KOPT-K1 (cell line): ENCODE results near the gene EMC7.
"Not testable (repeated sequence)": the region's sequence is repeated elsewhere in the genome, so short reads cannot be mapped to it uniquely, and the experiment has no call there.

Source experiments
- H3K27ac ChIP-seq: fragments of 200-600 bp; sonication (generic); 2 replicates; pipeline ENCODE4 v1.5.1; 2016; ENCODE audit warnings: antibody characterized with exemption, mild to moderate bottlenecking, low read depth, low read length; ENCODE audit not compliant: poor library complexity, severe bottlenecking
- H3K36me3 ChIP-seq: fragments of 200-600 bp; sonication (generic); 2 replicates; pipeline ENCODE4 v1.5.1; 2017; ENCODE audit warnings: antibody characterized with exemption, mild to moderate bottlenecking, low read length, moderate library complexity; ENCODE audit not compliant: insufficient read depth
- H3K9me3 ChIP-seq: fragments of 200-600 bp; sonication (generic); 2 replicates; pipeline ENCODE4 v1.5.1; 2017; ENCODE audit warnings: antibody characterized with exemption, low read length, mild to moderate bottlenecking; ENCODE audit not compliant: insufficient read depth, poor library complexity, severe bottlenecking

EMC7 gene

DNA sequence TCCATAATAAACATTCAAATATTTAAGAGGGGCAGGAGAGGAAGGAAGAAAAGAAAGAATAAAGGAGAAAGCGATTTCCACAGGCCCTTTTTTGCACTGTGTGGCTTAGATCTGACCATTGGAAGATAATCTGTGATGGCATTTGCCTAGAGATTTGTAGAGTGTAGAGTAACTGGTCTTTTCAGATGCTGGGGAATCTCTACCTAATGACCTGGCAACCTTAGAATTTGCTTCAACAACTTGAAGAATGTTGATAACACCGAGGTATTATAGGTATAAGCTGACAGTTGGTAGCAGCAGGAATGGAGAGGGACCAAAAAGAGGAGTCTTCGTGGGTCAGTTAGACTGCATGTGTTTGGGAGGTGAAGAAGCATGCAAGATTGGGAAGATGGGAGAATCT, 41.7 kb downstream of the EMC7 start:
- Histone ChIP-seq H3K9me3 (no peaks in the 10 kb centered on the region), H3K27ac (no peak overlapping the region), H3K36me3 (no peaks in the 10 kb centered on the region)

DNA sequence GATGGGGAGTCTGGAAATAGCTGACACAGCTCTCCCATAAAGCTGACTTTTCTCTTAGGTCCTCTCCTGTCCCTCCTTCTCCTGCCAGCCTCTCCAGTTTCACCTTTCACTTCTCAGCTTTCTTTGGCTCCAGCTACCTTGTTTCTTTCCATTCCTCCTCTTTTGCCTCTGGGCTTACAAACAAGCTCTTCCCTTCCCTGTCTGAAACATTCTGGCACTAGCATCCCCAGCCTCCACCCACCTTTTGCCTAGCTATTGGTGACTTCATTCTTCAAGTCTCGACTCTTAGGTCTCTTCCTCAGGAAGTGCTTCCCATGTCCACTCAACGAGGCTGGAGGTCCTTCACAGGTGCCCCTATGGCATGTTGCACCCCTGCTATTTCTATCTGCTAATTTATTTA, 42.2 kb downstream of the EMC7 start:
- Histone ChIP-seq H3K27ac (no peak overlapping the region), H3K36me3 (no peaks in the 10 kb centered on the region)

DNA sequence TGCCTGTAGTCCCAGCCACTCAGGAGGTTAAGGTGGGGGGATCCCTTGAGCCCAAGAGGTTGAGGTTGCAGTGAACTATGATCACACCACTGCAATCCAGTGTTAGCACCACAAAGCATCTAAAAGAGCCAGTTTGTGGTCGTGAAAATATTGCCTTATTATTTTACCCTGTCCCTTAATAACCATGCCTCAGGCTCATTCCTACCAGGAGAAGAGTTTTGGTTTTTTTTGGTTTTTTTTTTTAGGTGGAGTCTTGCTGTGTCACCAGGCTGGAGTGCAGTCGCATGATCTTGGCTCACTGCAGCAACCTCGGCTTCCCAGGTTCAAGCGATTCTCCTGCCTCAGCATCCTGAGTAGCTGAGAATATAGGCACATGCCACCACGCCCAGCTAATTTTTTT, 44.8 kb downstream of the EMC7 start:
- Histone ChIP-seq H3K27ac (no peak overlapping the region), H3K36me3 (no peaks in the 10 kb centered on the region), H3K9me3 (no peaks in the 10 kb centered on the region)

More for the DNA sequence above, 42.2 kb downstream of the EMC7 start:
- no peaks in the 10 kb centered on the region for H3K9me3 ChIP-seq

DNA sequence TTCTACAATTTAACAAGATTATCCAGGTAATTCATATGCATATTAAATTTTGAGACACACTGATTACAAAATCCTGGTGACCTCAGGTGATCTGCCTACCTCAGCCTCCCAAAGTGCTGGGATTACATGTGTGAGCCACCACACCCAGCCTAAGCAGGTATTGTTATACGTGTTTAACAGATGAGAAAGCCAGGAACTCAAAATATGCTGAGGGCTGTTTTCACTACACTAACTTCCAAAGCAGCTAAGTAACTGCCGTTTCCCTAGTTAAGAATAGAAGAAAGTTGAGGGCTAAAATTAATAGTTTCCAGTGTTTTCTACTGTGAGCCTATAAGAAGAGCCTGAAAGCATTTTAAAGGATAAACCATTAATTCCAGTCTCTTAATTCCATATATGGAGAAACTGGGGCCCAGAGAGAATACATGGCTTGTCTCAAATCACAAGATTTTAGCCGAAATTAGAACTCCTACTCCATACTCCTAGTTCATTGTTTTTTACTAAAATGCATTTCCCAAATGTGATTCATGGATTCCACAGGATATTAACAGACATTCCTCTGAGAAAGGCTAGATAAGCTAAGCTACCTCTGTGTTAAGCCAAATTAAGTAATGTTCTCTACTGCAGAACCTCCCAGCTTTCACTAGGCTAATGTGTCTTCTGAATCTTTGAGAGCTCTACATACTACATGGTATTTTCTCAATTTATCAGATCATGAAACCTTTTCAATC, 45.6 kb downstream of the EMC7 start:
- no peak overlapping the region for H3K27ac ChIP-seq
- H3K9me3 ChIP-seq = peaks cover 7% of the 10 kb centered on the region
- no peaks in the 10 kb centered on the region for H3K36me3 ChIP-seq

DNA sequence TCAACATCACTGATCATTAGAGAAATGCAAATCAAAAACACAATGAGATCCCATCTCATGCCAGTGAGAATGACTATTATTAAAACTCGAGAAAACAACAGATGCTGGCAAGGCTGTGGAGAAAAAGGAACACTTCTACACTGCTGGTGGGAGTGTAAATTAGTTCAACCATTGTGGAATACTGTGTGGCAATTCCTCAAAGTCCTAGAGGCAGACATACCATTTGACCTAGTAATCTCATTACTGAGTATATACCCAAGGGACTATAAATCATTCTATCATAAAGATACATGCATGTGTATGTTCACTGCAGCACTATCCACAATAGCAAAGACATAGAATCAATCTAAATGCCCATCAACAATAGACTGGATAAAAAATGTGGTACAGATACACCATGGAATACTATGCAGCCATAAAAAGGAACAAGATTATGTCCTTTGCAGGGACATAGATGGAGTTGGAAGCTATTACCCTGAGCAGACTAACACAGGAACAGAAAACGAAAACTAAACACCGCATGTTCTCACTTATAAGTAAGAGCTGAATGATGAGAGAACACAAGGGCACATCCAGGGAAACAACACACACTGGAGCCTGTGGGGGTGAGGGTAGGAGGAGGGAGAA, 47.5 kb downstream of the EMC7 start:
- Histone ChIP-seq H3K36me3 (no peaks in the 10 kb centered on the region), H3K27ac (no peak overlapping the region), H3K9me3 (peaks cover 18% of the 10 kb centered on the region)

DNA sequence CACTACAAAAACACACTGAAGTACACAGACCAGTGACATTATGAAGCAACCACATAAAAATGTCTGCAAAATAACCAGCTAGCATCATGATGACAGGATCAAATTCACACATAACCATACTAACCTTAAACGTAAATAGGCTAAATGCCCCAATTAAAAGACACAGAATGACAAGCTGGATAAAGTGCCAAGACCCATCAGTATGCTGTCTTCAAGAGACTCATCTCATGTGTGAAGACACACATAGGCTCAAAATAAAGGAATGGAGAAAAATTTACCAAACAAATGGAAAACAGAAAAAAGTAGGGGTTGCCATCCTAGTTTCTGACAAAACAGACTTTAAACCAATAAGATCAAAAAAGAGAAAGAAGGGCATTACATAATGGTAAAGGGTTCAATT, 51.3 kb downstream of the EMC7 start:
- H3K36me3 ChIP-seq, H3K27ac ChIP-seq: not testable (repeated sequence)
- H3K9me3 ChIP-seq = peaks cover 18% of the 10 kb centered on the region

DNA sequence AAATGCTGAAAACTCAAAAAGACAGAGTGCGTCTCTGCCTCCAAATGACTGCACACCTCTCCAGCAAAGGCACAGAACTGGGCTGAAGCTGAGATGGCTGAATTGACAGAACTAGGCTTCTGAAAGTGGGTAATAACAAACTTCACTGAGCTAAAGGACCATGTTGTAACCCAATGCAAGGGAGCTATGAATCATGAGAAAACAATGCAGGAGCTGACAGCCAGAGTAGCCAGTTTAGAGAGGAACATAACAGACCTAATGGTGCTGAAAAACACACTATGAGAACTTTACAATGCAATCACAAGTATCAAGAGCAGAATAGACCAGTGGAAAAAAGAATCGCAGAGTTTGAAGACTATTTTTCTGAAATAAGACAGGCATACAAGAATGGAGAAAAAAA, 52.5 kb downstream of the EMC7 start:
- Histone ChIP-seq H3K36me3 (no peaks in the 10 kb centered on the region), H3K27ac (no peak overlapping the region), H3K9me3 (peaks cover 18% of the 10 kb centered on the region)

DNA sequence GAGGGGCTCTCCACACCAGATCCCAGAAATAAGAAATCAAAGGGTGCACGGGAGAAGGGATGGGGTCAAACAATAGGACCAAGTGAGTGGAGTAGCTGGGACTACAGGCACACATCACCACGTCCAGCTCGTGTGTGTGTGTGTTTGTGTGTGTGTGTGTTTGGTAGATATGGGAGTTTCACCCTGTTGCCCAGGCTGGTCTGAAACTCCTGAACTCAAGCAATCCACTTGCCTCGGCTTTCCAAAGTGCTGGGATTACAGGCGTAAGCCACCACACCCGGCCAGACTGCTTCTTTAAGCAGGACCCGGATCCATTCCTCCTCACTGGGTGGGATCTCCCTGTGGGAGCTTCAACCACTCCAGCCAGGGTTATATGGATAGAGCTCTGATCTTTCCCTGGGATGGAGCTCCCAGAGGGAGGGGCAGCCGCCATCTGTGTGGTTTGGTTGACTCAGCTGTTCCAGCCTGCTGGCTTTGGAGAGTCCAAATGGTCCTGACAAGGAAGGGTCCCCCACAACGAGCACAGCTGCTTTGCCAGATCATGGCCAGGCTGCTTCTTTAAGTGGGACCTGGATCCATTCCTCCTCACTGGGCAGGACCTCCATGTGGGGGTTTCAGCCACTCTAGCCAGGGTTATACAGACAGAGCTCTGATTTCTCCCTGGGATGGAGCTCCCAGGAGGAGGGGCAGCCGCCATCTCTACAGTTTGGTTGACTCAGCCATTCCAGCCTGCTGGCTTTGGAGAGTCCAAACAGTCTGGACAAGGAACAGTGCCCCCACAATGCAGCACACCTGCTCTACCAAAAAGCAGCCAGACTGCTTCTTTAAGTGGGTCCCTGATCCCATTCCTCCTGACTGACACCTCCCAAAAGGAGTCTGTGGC, 53.5 kb downstream of the EMC7 start:
- Histone ChIP-seq H3K9me3 (peaks cover 18% of the 10 kb centered on the region), H3K27ac (no peak overlapping the region), H3K36me3 (no peaks in the 10 kb centered on the region)

DNA sequence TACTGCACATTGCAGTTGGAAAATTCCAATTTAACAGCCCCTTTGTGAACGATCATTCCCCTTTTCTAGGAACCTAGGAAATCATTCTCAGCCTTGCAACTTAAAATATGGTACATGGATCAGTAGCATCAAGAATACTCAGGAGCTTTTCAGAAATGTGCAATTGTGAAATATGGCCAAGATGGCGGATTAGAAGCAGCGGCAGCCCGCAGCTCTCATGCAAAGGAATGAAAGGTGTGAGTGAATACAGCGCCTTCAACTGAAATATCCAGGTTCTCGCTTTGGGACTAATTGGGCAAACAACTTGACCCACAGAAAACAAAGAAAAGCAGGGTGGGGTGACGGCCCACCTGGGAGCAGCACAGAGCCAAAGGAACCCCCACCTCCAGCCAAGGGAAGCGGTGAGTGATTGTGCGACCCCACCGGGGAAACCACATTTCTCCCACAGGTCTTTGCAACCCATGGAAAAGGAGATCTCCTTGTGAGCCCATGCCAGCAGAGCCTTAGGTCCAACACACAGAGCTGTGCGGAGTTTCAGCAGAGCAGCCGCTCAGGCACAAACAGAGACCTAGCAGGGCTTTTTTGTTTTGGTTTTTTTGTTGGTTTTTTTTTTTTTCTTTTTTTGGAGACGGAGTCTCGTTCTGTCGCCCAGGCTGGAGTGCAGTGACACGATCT, 55.1 kb downstream of the EMC7 start:
- H3K36me3 ChIP-seq = no peaks in the 10 kb centered on the region
- H3K27ac ChIP-seq = no peak overlapping the region
- H3K9me3 ChIP-seq = peaks cover 16% of the 10 kb centered on the region

DNA sequence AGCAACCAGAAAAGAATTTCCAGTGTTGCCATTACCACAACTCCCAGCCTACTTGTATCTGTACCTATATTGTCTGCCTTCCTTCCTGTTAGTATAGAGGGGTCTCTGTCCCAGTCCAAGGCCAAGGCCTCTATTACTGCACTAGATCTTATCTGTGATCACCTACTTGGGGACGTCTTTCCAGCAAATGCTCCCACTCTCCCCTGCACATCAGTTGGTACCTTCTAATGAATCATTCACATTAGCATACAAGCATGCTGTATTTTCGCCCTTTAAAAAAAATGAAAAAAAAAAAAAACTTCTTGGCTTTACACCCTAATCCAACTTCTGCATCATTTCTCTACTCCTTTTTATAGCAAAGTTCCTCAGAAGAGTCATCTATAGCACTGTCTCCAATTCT, 57.8 kb downstream of the EMC7 start:
- Histone ChIP-seq H3K27ac (no peak overlapping the region), H3K9me3 (no peaks in the 10 kb centered on the region), H3K36me3 (no peaks in the 10 kb centered on the region)

DNA sequence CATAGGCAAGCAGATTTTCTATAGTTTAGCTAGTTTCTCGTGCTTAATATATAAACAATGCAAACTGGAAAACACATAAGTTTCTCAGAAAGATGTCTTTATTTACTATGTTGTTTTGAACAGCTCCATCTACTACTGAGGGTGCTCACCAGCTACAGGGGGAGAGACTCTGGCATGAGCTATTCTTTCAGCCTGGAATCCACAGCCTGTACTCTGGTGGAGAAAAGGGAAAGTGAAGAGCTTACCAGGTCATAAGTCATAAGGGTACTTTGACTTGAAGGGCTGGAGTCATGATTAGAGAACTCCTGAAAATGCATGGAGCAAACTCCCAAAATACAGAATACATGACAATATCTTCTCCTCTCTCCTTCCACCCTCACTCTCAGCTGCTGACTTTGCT, 58.3 kb downstream of the EMC7 start:
- H3K27ac ChIP-seq = no peak overlapping the region
- H3K36me3 ChIP-seq = no peaks in the 10 kb centered on the region
- no peaks in the 10 kb centered on the region for H3K9me3 ChIP-seq

DNA sequence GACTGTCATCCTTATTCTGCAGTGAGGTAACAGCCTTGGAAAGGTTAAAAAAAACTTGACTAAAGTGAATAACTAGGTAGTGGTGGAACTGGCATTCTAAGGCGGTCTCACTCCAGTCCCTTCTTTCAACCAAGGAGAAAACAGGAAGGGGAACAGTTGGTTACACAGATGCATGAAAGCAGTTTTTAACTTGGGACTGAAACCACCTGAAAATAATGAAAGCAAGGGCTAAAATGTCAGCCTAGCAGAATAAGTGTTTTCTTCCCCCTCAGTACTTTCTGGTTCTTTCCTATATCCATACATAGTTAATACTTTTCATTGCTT, 61.9 kb downstream of the EMC7 start:
- Histone ChIP-seq H3K27ac (peak overlapping the region; percentile 68), H3K9me3 (no peaks in the 10 kb centered on the region), H3K36me3 (no peaks in the 10 kb centered on the region)

DNA sequence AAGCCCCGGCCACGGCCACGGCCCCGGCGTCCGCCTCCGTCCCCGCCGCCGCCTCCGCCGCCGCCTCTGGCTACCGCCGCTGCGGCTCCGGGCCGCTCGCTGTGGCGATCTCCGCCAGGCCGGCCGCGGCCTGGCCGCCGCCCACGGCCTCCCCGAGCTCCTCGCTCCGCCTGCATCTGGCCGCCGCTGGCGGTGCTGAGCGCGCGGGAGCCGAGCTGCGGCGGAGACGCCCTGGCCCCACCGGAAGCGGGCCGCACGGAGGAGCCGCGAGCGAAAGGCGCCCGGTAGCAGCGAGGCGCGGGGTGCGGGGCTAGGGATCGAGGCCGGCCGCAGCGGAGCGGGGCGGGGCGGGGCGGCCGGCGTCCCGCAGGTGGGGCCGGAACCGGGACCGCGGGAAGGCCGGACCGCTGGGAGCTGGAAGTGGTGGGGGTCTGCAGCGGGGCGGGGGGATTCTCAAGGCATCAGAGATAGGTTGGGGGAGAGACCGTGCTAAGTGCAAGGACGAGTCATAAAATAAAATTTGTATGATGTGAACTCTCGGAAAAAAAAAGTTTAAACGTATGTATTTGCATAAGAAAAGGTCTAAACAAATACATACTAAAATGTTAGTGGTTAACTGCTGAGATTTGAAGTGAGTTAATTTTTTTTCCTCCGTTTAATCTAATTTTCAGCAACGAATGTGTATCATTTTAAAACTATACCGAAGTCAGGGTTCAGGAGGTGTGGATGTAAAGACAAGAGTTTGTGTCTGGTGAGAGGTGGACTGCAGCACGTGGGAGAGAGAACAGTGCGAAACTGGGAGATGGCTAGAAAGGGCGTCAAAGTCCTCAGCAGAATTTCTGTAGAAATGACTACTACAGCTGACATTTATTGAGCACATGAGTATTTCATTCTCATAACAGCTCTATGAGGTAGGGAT, 62.5 kb downstream of the EMC7 start, which contains the start of gene AVEN:
AVEN (minus strand) TSS at position 334 of the 919 bp plus-strand sequence; CDS start at position 176, 158 bp downstream.
- Histone ChIP-seq H3K27ac (peak within 1 kb of the TSS; percentile 68), H3K36me3 (no peaks in the 10 kb centered on the region), H3K9me3 (no peaks in the 10 kb centered on the region)
